GM15510 (cell line): ENCODE results near the gene FGF14.

Source experiments
- POLR2A ChIP-seq: IDR thresholded peaks from 3 replicates; pipeline ENCODE4 v1.6.1; 2011; ENCODE audit warnings: borderline replicate concordance; ENCODE audit not compliant: insufficient read length; ENCODE audit errors: extremely low read depth

The FGF14 gene

GRCh38 chr13:101880581-101880980 lies 521.3 kb downstream of the FGF14 start:
- TF ChIP-seq POLR2A, result no peak

GRCh38 chr13:101876951-101877350 lies 524.9 kb downstream of the FGF14 start:
- no peak for TF ChIP-seq POLR2A

- no peak for TF ChIP-seq POLR2A
These were observed 526.0 kb downstream of the FGF14 start for GRCh38 chr13:101875717-101876393.

GRCh38 chr13:101875091-101875490 lies 526.8 kb downstream of the FGF14 start:
- no peak for TF ChIP-seq POLR2A

- no peak for TF ChIP-seq POLR2A
These were observed 532.3 kb downstream of the FGF14 start for GRCh38 chr13:101869553-101869952.

- TF ChIP-seq POLR2A, result no peak
These were observed 533.0 kb downstream of the FGF14 start for GRCh38 chr13:101868585-101869469.

GRCh38 chr13:101866889-101867581 lies 534.8 kb downstream of the FGF14 start:
- no peak for TF ChIP-seq POLR2A

GRCh38 chr13:101858860-101859259 lies 543.0 kb downstream of the FGF14 start:
- TF ChIP-seq POLR2A, result no peak

- no peak for TF ChIP-seq POLR2A
These were observed 555.1 kb downstream of the FGF14 start for GRCh38 chr13:101846701-101847100.

- TF ChIP-seq POLR2A, result no peak
These were observed 555.6 kb downstream of the FGF14 start for GRCh38 chr13:101846249-101846648.

GRCh38 chr13:101845245-101846020 lies 556.4 kb downstream of the FGF14 start:
- TF ChIP-seq POLR2A, result no peak

GRCh38 chr13:101841698-101842097 lies 560.1 kb downstream of the FGF14 start:
- no peak for TF ChIP-seq POLR2A

GRCh38 chr13:101838323-101838722 lies 563.5 kb downstream of the FGF14 start:
- no peak for TF ChIP-seq POLR2A

- no peak for TF ChIP-seq POLR2A
These were observed 564.6 kb downstream of the FGF14 start for GRCh38 chr13:101837288-101837687.
